Measurements from ENCODE around the gene IL21R. TPM values are rescaled to one million over a fixed set of nuclear protein-coding genes. Genes with fewer than 3 reads are reported as not detected.
A peak's percentile ranks its signal among the peaks of the same experiment; 100 is the strongest.

IL21R gene
- total RNA-seq, 2 experiments from 2014 or later = 34.5 to 34.8 TPM

- no peak for TF ChIP-seq CTCF (IDR thresholded peaks at IDR 0.05)
- H3K4me1 Mint-ChIP-seq (ENCODE audit: low read depth) = peaks cover 16% of the 10 kb centered on the region
- Histone ChIP-seq H3K4me3 (ENCODE audit: low read length) (no peak overlapping the region), H3K36me3 (ENCODE audit: insufficient read depth, low read length) (no peaks in the 10 kb centered on the region), H3K4me1 (ENCODE audit: insufficient read depth, low read length) (peaks cover 9% of the 10 kb centered on the region), H3K27me3 (ENCODE audit: control insufficient read depth in 1 of 2, insufficient read depth in 2 of 2, low read length in 2 of 2) (no peaks in the 10 kb centered on the region), H3K27ac (ENCODE audit: low read depth in 1 of 2, low read length in 2 of 2) (peak overlapping the region in 1 of 2 donors; percentile 32), H3K9me3 (ENCODE audit: control insufficient read depth in 1 of 2, insufficient read depth in 1 of 2, low read length in 2 of 2) (peaks cover 0 to 13% of the 10 kb centered on the region in 2 experiments)
- ChIA-PET POLR2A (interaction anchor here (0.8 kb wide), 1 partner anchor 11 kb away, joined by 4 read pairs; no protein-coding TSS in a partner anchor), CTCF (no interaction called here)
- H3K4me3 Mint-ChIP-seq = no peak overlapping the region
- peaks cover 3% of the 10 kb centered on the region for H3K9me3 Mint-ChIP-seq
- no peaks in the 10 kb centered on the region for H3K27me3 Mint-ChIP-seq
- H3K36me3 Mint-ChIP-seq (ENCODE audit: low read depth) = no peaks in the 10 kb centered on the region
- peak in 1 of 14 experiments; percentile 59 for DNase-seq
- intact Hi-C loops (cut with DNase I, micrococcal nuclease) = no loop called here
- H3K27ac Mint-ChIP-seq = no peak overlapping the region
- ATAC-seq (ENCODE audit: poor library complexity) = no peak
Measured at GRCh38 chr16:27383556-27384243, 18.3 kb upstream of the IL21R start.

GRCh38 chr16:27384425-27384824 is 17.5 kb upstream of the IL21R start:
- Histone ChIP-seq H3K27me3 (ENCODE audit: control insufficient read depth in 1 of 2, insufficient read depth in 2 of 2, low read length in 2 of 2) (no peaks in the 10 kb centered on the region), H3K9me3 (ENCODE audit: control insufficient read depth in 1 of 2, insufficient read depth in 1 of 2, low read length in 2 of 2) (peaks cover 2 to 13% of the 10 kb centered on the region in 2 experiments), H3K27ac (ENCODE audit: low read depth in 1 of 2, low read length in 2 of 2) (peak overlapping the region in 1 of 2 donors; percentile 32), H3K4me1 (ENCODE audit: insufficient read depth, low read length) (peaks cover 2% of the 10 kb centered on the region), H3K4me3 (ENCODE audit: low read length) (no peak overlapping the region), H3K36me3 (ENCODE audit: insufficient read depth, low read length) (no peaks in the 10 kb centered on the region)
- peaks cover 3% of the 10 kb centered on the region for H3K9me3 Mint-ChIP-seq
- no peak overlapping the region for H3K27ac Mint-ChIP-seq
- POLR2A ChIA-PET = interaction anchor here (0.8 kb wide), 1 partner anchor 12 kb away, joined by 4 read pairs; no protein-coding TSS in a partner anchor
- CTCF ChIA-PET = no interaction called here
- TF ChIP-seq CTCF (IDR thresholded peaks at IDR 0.05) = no peak
- H3K4me1 Mint-ChIP-seq (ENCODE audit: low read depth) = peaks cover 10% of the 10 kb centered on the region
- no peak for DNase-seq
- intact Hi-C loops (cut with DNase I, micrococcal nuclease) = no loop called here
- no peak overlapping the region for H3K4me3 Mint-ChIP-seq
- no peak for ATAC-seq (ENCODE audit: poor library complexity)
- H3K36me3 Mint-ChIP-seq (ENCODE audit: low read depth) = no peaks in the 10 kb centered on the region
- H3K27me3 Mint-ChIP-seq = no peaks in the 10 kb centered on the region

- DNase-seq (no peak), ATAC-seq (ENCODE audit: poor library complexity) (no peak)
- TF ChIP-seq CTCF (IDR thresholded peaks at IDR 0.05) = no peak
- H3K27me3 ChIP-seq (ENCODE audit: control insufficient read depth in 1 of 2, insufficient read depth in 2 of 2, low read length in 2 of 2) = no peaks in the 10 kb centered on the region
- intact Hi-C loops (cut with DNase I, micrococcal nuclease) = no loop called here
- H3K4me1 ChIP-seq (ENCODE audit: insufficient read depth, low read length) = no peaks in the 10 kb centered on the region
- H3K27me3 Mint-ChIP-seq = no peaks in the 10 kb centered on the region
- no peaks in the 10 kb centered on the region for H3K36me3 Mint-ChIP-seq (ENCODE audit: low read depth)
- no peak overlapping the region for H3K4me3 ChIP-seq (ENCODE audit: low read length)
- no peak overlapping the region for H3K27ac Mint-ChIP-seq
- H3K27ac ChIP-seq (ENCODE audit: low read depth in 1 of 2, low read length in 2 of 2) = no peak overlapping the region
- no peaks in the 10 kb centered on the region for H3K36me3 ChIP-seq (ENCODE audit: insufficient read depth, low read length)
- POLR2A ChIA-PET = interaction anchor here (1.2 kb wide), 1 partner anchor 181 kb away, joined by 3 read pairs; no protein-coding TSS in a partner anchor
- peaks cover 3% of the 10 kb centered on the region for H3K9me3 Mint-ChIP-seq
- peaks cover 5% of the 10 kb centered on the region for H3K4me1 Mint-ChIP-seq (ENCODE audit: low read depth)
- CTCF ChIA-PET = no interaction called here
- H3K9me3 ChIP-seq (ENCODE audit: control insufficient read depth in 1 of 2, insufficient read depth in 1 of 2, low read length in 2 of 2) = peaks cover 4 to 13% of the 10 kb centered on the region in 2 experiments
- no peak overlapping the region for H3K4me3 Mint-ChIP-seq
Measured at GRCh38 chr16:27385398-27385797, 16.6 kb upstream of the IL21R start.

Data from CD4-positive, alpha-beta T cell (primary cell).